HepG2 (cell line): ENCODE data around the gene LYPD3. TPM values are rescaled to one million over a fixed set of nuclear protein-coding genes. Genes with fewer than 3 reads are reported as not detected.
A peak's percentile ranks its signal among the peaks of the same experiment; 100 is the strongest.

Source experiments
- AHR ChIP-seq: IDR thresholded peaks from 2 replicates; pipeline ENCODE4 v1.6.1; 2018; ENCODE audit warnings: missing genetic modification reagents, missing compliant biosample characterization
- KDM3A ChIP-seq: IDR thresholded peaks from 2 replicates; pipeline ENCODE4 v1.6.1; 2018; ENCODE audit warnings: low read depth, missing compliant biosample characterization
- MIER3 ChIP-seq: IDR thresholded peaks from 2 replicates; pipeline ENCODE4 v1.6.1; 2016; ENCODE audit warnings: missing compliant biosample characterization, borderline replicate concordance
- PRPF4 ChIP-seq: fragments of 200-400 bp; formaldehyde crosslinking; IDR thresholded peaks from 2 replicates; pipeline ENCODE4 v1.6.1; 2016; ENCODE audit warnings: low read length, low read depth; ENCODE audit not compliant: poor library complexity, severe bottlenecking
- SALL1 ChIP-seq: sonication (generic); formaldehyde crosslinking; IDR thresholded peaks from 2 replicates; pipeline ENCODE4 v1.8.0; 2022; ENCODE audit warnings: mild to moderate bottlenecking, missing genetic modification reagents
- SAP130 ChIP-seq: IDR thresholded peaks from 2 replicates; pipeline ENCODE4 v1.6.1; 2016; ENCODE audit warnings: low read depth
- SIX1 ChIP-seq: sonication (generic); formaldehyde crosslinking; IDR thresholded peaks from 2 replicates; pipeline ENCODE4 v1.4.0; 2020; ENCODE audit warnings: missing genetic modification reagents, borderline replicate concordance
- SMAD1 ChIP-seq: sonication (generic); formaldehyde crosslinking; IDR thresholded peaks from 2 replicates; pipeline ENCODE4 v1.4.0; 2020; ENCODE audit warnings: missing genetic modification reagents, low read depth, mild to moderate bottlenecking, borderline replicate concordance
- SP140L ChIP-seq: sonication (generic); formaldehyde crosslinking; IDR thresholded peaks from 2 replicates; pipeline ENCODE4 v1.4.0; 2020; ENCODE audit warnings: missing genetic modification reagents, borderline replicate concordance
- SRY ChIP-seq: sonication (generic); formaldehyde crosslinking; IDR thresholded peaks from 2 replicates; pipeline ENCODE4 v1.8.0; 2022; ENCODE audit warnings: mild to moderate bottlenecking, missing genetic modification reagents
- U2AF1 ChIP-seq: fragments of 200-400 bp; formaldehyde crosslinking; optimal IDR thresholded peaks from 2 replicates; pipeline ENCODE3; 2017; ENCODE audit warnings: mild to moderate bottlenecking, low read depth, low read length
- ZFP36 ChIP-seq: fragments of 150-350 bp; IDR thresholded peaks from 2 replicates; pipeline ENCODE4 v1.6.1; 2018; ENCODE audit warnings: borderline replicate concordance, low read length, low read depth; ENCODE audit not compliant: partially characterized antibody
- ZNF274 ChIP-seq: sonication (generic); formaldehyde crosslinking; IDR thresholded peaks from 2 replicates; pipeline ENCODE4 v1.5.1; 2020; ENCODE audit warnings: mild to moderate bottlenecking, missing genetic modification reagents
- ZNF468 ChIP-seq: sonication (generic); formaldehyde crosslinking; IDR thresholded peaks from 2 replicates; pipeline ENCODE4 v1.8.0; 2022; ENCODE audit warnings: mild to moderate bottlenecking, moderate library complexity, missing genetic modification reagents
- ZNF569 ChIP-seq: sonication (generic); formaldehyde crosslinking; IDR thresholded peaks from 2 replicates; pipeline ENCODE4 v1.5.0; 2020; ENCODE audit warnings: mild to moderate bottlenecking, missing genetic modification reagents, moderate library complexity, borderline replicate concordance
- ZNF616 ChIP-seq: sonication (generic); formaldehyde crosslinking; IDR thresholded peaks from 2 replicates; pipeline ENCODE4 v1.5.0; 2020; ENCODE audit warnings: low read depth, mild to moderate bottlenecking, missing genetic modification reagents
- ZNF670 ChIP-seq: sonication (generic); formaldehyde crosslinking; IDR thresholded peaks from 2 replicates; pipeline ENCODE4 v1.8.0; 2022; ENCODE audit warnings: mild to moderate bottlenecking, missing genetic modification reagents, borderline replicate concordance
- ZNF776 ChIP-seq: sonication (generic); formaldehyde crosslinking; IDR thresholded peaks from 2 replicates; pipeline ENCODE4 v1.4.0; 2020; ENCODE audit warnings: mild to moderate bottlenecking, missing genetic modification reagents
- ZNF891 ChIP-seq: sonication (generic); formaldehyde crosslinking; IDR thresholded peaks from 2 replicates; pipeline ENCODE4 v1.5.0; 2020; ENCODE audit warnings: mild to moderate bottlenecking, missing genetic modification reagents
- polyA plus RNA-seq, 8 experiments: library from polyadenylated mRNA; depleted of rRNA in 3 of 8; stranded (reverse) in 7 of 8; unstranded in 1 of 8; fragments of >200 nt; fragmentation: Illumina TruSeq in 4 of 8; extraction: Trizol in 4 of 8; gene quantifications; 2 replicates each; pipeline versions ENCODE4 v1.2.1 to v1.2.3, GENCODE V29; 2011 to 2016; ENCODE audit warnings: low read depth in 4 of 8, missing spikeins in 1 of 8, mixed read lengths in 1 of 8; ENCODE audit not compliant: insufficient read depth in 1 of 8
- total RNA-seq, 5 experiments: library from RNA; depleted of rRNA; stranded (reverse); fragments of >200 nt; fragmentation: Illumina TruSeq; extraction: Trizol; gene quantifications; 2 replicates each; pipeline ENCODE4 v1.2.3, GENCODE V29; 2016; ENCODE audit warnings: low read depth in 1 of 5
- TF ChIP-seq, protein P1 (sequence below): sonication (generic); formaldehyde crosslinking; conservative IDR thresholded peaks from 2 replicates; pipeline ENCODE4 v1.4.0; 2020; ENCODE audit warnings: mild to moderate bottlenecking, missing genetic modification reagents, moderate library complexity
- TF ChIP-seq, protein P2 (sequence below): IDR thresholded peaks from 2 replicates; pipeline ENCODE4 v1.6.1; 2018; ENCODE audit warnings: missing genetic modification reagents, mild to moderate bottlenecking, missing compliant biosample characterization
- TF ChIP-seq, protein P3 (sequence below): sonication (generic); formaldehyde crosslinking; IDR thresholded peaks from 2 replicates; pipeline ENCODE4 v1.4.0; 2020; ENCODE audit warnings: low read depth, missing genetic modification reagents

Gene LYPD3
- total and polyA plus RNA-seq, 2 of the 13 experiments (the other 11 are each of a cell fraction or from before 2014, with no cell fraction given): 0.51 to 1.5 TPM

DNA sequence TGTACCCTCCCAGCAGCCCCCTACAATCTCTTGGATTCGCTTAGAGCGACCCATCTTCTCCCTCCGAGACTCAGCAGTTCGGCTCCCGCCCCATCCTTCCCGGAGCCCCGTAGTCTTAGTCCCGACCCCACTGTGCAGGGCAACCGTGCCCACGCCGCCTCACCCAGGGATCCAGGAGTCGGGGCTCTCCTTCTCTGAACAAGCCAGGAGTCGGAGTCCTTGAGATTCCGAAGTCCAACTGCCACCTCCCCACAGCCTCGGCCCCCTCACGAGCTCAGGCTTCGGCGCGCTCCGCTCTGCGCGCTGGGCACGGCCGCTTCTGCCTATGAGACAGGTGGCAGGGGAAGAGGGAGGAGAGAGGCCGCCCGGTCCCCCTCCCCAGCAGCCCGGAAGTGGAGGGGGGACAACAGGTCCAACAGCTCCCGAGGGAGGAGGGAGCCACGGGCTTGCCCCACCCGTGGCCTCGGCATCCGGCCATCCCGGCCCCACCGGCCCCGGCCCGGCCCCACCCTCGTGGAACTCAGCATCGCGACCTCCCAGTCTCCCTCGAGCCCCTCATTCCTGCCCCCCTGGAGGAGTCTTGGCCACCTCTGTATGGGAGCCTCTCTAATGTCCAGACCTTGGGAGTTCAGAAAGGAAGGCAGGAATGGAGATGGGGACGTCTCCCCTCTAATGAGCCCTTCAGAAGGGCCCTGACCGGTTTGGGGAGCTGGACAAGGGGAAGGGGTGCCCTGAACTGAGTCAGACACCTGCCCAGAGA is 39.2 kb upstream of the LYPD3 start, which contains the start of gene PHLDB3 (continued):
- TF ChIP-seq ZNF468 (no peak), U2AF1 (no peak), SRY (CRISPR knock-in tag) (0 out of 2 replicates have a peak, but pooled peaks have one; percentile 49), SP140L (CRISPR knock-in tag) (no peak), KDM3A (CRISPR knock-in tag) (no peak), ZNF776 (CRISPR knock-in tag) (no peak), ZNF891 (0 out of 2 replicates have a peak, but pooled peaks have one; percentile 54), ZNF569 (no peak), PRPF4 (no peak), ZNF274 (no peak), SIX1 (CRISPR knock-in tag) (no peak), AHR (CRISPR knock-in tag) (no peak), SAP130 (CRISPR knock-in tag) (peak; percentile 65), ZNF670 (CRISPR knock-in tag) (0 out of 2 replicates have a peak, but pooled peaks have one; percentile 19), ZFP36 (no peak), SALL1 (CRISPR knock-in tag) (peak; percentile 29; the same call in 1 of the 2 replicates), ZNF616 (CRISPR knock-in tag) (no peak), MIER3 (CRISPR knock-in tag) (no peak), SMAD1 (CRISPR knock-in tag) (0 out of 2 replicates have a peak, but pooled peaks have one; percentile 17)
- TF ChIP-seq, protein P1, sequence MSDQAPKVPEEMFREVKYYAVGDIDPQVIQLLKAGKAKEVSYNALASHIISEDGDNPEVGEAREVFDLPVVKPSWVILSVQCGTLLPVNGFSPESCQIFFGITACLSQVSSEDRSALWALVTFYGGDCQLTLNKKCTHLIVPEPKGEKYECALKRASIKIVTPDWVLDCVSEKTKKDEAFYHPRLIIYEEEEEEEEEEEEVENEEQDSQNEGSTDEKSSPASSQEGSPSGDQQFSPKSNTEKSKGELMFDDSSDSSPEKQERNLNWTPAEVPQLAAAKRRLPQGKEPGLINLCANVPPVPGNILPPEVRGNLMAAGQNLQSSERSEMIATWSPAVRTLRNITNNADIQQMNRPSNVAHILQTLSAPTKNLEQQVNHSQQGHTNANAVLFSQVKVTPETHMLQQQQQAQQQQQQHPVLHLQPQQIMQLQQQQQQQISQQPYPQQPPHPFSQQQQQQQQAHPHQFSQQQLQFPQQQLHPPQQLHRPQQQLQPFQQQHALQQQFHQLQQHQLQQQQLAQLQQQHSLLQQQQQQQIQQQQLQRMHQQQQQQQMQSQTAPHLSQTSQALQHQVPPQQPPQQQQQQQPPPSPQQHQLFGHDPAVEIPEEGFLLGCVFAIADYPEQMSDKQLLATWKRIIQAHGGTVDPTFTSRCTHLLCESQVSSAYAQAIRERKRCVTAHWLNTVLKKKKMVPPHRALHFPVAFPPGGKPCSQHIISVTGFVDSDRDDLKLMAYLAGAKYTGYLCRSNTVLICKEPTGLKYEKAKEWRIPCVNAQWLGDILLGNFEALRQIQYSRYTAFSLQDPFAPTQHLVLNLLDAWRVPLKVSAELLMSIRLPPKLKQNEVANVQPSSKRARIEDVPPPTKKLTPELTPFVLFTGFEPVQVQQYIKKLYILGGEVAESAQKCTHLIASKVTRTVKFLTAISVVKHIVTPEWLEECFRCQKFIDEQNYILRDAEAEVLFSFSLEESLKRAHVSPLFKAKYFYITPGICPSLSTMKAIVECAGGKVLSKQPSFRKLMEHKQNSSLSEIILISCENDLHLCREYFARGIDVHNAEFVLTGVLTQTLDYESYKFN: no peak; the same call in none of the 2 replicates
- TF ChIP-seq, protein P2, sequence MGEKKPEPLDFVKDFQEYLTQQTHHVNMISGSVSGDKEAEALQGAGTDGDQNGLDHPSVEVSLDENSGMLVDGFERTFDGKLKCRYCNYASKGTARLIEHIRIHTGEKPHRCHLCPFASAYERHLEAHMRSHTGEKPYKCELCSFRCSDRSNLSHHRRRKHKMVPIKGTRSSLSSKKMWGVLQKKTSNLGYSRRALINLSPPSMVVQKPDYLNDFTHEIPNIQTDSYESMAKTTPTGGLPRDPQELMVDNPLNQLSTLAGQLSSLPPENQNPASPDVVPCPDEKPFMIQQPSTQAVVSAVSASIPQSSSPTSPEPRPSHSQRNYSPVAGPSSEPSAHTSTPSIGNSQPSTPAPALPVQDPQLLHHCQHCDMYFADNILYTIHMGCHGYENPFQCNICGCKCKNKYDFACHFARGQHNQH (CRISPR knock-in tag): peak; percentile 13; the same call in 1 of the 2 replicates
- TF ChIP-seq, protein P3, sequence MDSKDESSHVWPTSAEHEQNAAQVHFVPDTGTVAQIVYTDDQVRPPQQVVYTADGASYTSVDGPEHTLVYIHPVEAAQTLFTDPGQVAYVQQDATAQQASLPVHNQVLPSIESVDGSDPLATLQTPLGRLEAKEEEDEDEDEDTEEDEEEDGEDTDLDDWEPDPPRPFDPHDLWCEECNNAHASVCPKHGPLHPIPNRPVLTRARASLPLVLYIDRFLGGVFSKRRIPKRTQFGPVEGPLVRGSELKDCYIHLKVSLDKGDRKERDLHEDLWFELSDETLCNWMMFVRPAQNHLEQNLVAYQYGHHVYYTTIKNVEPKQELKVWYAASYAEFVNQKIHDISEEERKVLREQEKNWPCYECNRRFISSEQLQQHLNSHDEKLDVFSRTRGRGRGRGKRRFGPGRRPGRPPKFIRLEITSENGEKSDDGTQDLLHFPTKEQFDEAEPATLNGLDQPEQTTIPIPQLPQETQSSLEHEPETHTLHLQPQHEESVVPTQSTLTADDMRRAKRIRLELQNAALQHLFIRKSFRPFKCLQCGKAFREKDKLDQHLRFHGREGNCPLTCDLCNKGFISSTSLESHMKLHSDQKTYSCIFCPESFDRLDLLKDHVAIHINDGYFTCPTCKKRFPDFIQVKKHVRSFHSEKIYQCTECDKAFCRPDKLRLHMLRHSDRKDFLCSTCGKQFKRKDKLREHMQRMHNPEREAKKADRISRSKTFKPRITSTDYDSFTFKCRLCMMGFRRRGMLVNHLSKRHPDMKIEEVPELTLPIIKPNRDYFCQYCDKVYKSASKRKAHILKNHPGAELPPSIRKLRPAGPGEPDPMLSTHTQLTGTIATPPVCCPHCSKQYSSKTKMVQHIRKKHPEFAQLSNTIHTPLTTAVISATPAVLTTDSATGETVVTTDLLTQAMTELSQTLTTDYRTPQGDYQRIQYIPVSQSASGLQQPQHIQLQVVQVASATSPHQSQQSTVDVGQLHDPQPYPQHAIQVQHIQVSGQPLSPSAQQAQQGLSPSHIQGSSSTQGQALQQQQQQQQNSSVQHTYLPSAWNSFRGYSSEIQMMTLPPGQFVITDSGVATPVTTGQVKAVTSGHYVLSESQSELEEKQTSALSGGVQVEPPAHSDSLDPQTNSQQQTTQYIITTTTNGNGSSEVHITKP: no peak
